Measurements from ENCODE around the gene MGAT1. TPM values are rescaled to one million over a fixed set of nuclear protein-coding genes. Genes with fewer than 3 reads are reported as not detected.

The MGAT1 gene
- polyA plus RNA-seq, 1 donor from 2014 or later: 31.8 TPM

DNA sequence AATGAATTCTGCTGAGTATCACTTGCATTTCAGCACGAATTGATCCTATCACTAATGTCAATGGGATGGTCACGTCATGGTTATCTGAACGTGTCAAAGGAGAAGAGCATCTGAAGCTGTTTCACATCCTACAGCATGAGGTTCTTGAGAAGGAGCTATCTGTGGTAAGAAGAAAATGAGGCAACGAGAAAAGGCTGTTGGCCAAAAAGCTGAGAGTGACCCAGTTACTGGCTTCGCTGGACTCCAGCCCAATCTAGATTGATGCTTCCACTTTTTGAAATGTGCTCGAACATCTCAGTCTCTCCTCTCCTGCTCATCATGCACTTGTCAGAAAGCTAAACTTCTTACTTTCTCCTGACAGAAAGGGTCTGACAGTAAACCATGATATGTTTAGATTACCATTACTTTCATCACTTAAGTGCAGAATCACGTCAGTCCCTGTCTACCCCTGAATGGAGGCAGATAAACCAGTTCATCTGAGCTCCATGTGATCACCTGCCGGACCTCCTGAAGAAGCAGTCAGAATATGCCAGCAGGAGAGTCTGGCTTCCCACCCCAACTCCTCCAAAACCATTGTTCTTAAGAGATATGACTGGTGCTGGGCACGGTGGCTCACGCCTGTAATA, 22.5 kb downstream of the MGAT1 start:
- Histone ChIP-seq H3F3A (ENCODE audit: insufficient read depth, low read length, poor library complexity, severe bottlenecking) (no peaks in the 10 kb centered on the region), H3K9me2 (ENCODE audit: insufficient read depth, low read length) (no peaks in the 10 kb centered on the region), H3K36me3 (ENCODE audit: insufficient read depth, low read length) (no peaks in the 10 kb centered on the region), H3K4me2 (ENCODE audit: low read length) (no peak overlapping the region), H4K20me1 (ENCODE audit: insufficient read depth) (no peaks in the 10 kb centered on the region), H3K27ac (ENCODE audit: low read length) (no peak overlapping the region), H3K9me3 (ENCODE audit: low read length) (no peaks in the 10 kb centered on the region), H3K79me2 (replicated peaks; ENCODE audit: insufficient read depth, low read length) (no peaks in the 10 kb centered on the region), H3K27me3 (ENCODE audit: insufficient read depth, low read depth, low read length) (no peaks in the 10 kb centered on the region), H3K4me3 (ENCODE audit: low read length) (no peak overlapping the region), H2AFZ (ENCODE audit: low read depth, low read length) (no peak overlapping the region), H3K9ac (ENCODE audit: low read length) (no peak overlapping the region)
- TF ChIP-seq RAD21 (conservative IDR thresholded peaks at IDR 0.05) (no peak), REST (IDR thresholded peaks at IDR 0.05; ENCODE audit: borderline replicate concordance) (no peak), EZH2 (IDR thresholded peaks at IDR 0.05; ENCODE audit: borderline replicate concordance, insufficient read depth, low read length, poor library complexity, severe bottlenecking) (no peak), SMC3 (conservative IDR thresholded peaks at IDR 0.05; ENCODE audit: poor library complexity) (no peak), POLR2AphosphoS5 (IDR thresholded peaks at IDR 0.05) (no peak), TAF1 (IDR thresholded peaks at IDR 0.05; ENCODE audit: low read depth) (no peak), EP300 (conservative IDR thresholded peaks at IDR 0.05; ENCODE audit: poor library complexity, severe bottlenecking) (no peak), MXI1 (conservative IDR thresholded peaks at IDR 0.05; ENCODE audit: poor library complexity, severe bottlenecking) (no peak)
- TF ChIP-seq, protein P1, sequence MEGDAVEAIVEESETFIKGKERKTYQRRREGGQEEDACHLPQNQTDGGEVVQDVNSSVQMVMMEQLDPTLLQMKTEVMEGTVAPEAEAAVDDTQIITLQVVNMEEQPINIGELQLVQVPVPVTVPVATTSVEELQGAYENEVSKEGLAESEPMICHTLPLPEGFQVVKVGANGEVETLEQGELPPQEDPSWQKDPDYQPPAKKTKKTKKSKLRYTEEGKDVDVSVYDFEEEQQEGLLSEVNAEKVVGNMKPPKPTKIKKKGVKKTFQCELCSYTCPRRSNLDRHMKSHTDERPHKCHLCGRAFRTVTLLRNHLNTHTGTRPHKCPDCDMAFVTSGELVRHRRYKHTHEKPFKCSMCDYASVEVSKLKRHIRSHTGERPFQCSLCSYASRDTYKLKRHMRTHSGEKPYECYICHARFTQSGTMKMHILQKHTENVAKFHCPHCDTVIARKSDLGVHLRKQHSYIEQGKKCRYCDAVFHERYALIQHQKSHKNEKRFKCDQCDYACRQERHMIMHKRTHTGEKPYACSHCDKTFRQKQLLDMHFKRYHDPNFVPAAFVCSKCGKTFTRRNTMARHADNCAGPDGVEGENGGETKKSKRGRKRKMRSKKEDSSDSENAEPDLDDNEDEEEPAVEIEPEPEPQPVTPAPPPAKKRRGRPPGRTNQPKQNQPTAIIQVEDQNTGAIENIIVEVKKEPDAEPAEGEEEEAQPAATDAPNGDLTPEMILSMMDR (IDR thresholded peaks at IDR 0.05; ENCODE audit: poor library complexity, severe bottlenecking): no peak

- H3K4me3 ChIP-seq (ENCODE audit: low read length): no peak overlapping the region
- H4K20me1 ChIP-seq (ENCODE audit: insufficient read depth): no peaks in the 10 kb centered on the region
- H3K4me2 ChIP-seq (ENCODE audit: low read length): no peak overlapping the region
- no peaks in the 10 kb centered on the region for H3F3A ChIP-seq (ENCODE audit: insufficient read depth, low read length, poor library complexity, severe bottlenecking)
- TF ChIP-seq SMC3 (conservative IDR thresholded peaks at IDR 0.05; ENCODE audit: poor library complexity): no peak
- TF ChIP-seq MXI1 (conservative IDR thresholded peaks at IDR 0.05; ENCODE audit: poor library complexity, severe bottlenecking): no peak
- TF ChIP-seq REST (IDR thresholded peaks at IDR 0.05; ENCODE audit: borderline replicate concordance): no peak
- TF ChIP-seq EZH2 (IDR thresholded peaks at IDR 0.05; ENCODE audit: borderline replicate concordance, insufficient read depth, low read length, poor library complexity, severe bottlenecking): no peak
- no peak for TF ChIP-seq EP300 (conservative IDR thresholded peaks at IDR 0.05; ENCODE audit: poor library complexity, severe bottlenecking)
- TF ChIP-seq, protein P1 (IDR thresholded peaks at IDR 0.05; ENCODE audit: poor library complexity, severe bottlenecking): no peak
- no peak for TF ChIP-seq TAF1 (IDR thresholded peaks at IDR 0.05; ENCODE audit: low read depth)
- TF ChIP-seq RAD21 (conservative IDR thresholded peaks at IDR 0.05): no peak
- TF ChIP-seq POLR2AphosphoS5 (IDR thresholded peaks at IDR 0.05): no peak
- H3K27ac ChIP-seq (ENCODE audit: low read length): no peak overlapping the region
- no peaks in the 10 kb centered on the region for H3K9me2 ChIP-seq (ENCODE audit: insufficient read depth, low read length)
- H3K9ac ChIP-seq (ENCODE audit: low read length): no peak overlapping the region
- no peaks in the 10 kb centered on the region for H3K27me3 ChIP-seq (ENCODE audit: insufficient read depth, low read depth, low read length)
- H2AFZ ChIP-seq (ENCODE audit: low read depth, low read length): no peak overlapping the region
- no peaks in the 10 kb centered on the region for H3K79me2 ChIP-seq (replicated peaks; ENCODE audit: insufficient read depth, low read length)
- no peaks in the 10 kb centered on the region for H3K9me3 ChIP-seq (ENCODE audit: low read length)
- no peaks in the 10 kb centered on the region for H3K36me3 ChIP-seq (ENCODE audit: insufficient read depth, low read length)
These were observed 25.1 kb downstream of the MGAT1 start for GRCh38 chr5:180777475-180777874.
